NCI-H2107 treated with DMSO at 0.1 percent for 48 hours (cell line): ENCODE data around the gene NAB2.

Experiments used
- DNase-seq: peaks from one replicate; lab custom pipeline; 2025; ENCODE audit not compliant: unreplicated experiment; lab: John Stamatoyannopoulos, UW

Gene NAB2

GRCh38 chr12:57129889-57130288, 41.0 kb downstream of the NAB2 start:
- DNase-seq = no peak

DNA sequence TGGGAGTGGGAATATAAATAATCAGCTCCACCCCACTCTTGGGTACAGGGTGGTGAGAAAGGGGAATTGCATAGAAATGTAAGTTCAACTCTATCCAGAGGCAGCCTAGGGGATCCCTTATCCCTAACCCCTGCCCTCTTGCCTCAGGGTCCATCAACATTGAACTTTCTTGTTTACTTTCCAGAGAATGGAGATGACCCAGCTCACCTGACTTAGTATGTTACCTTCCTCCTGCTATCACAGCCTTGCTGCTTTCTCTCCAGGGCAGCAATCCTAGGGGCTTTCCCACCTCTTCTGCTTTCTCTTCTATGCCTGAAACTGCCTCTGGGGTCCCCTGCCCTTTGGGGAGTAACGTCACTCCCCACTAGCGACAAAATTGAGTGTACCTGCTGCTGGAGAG, 42.0 kb downstream of the NAB2 start:
- no peak for DNase-seq

DNA sequence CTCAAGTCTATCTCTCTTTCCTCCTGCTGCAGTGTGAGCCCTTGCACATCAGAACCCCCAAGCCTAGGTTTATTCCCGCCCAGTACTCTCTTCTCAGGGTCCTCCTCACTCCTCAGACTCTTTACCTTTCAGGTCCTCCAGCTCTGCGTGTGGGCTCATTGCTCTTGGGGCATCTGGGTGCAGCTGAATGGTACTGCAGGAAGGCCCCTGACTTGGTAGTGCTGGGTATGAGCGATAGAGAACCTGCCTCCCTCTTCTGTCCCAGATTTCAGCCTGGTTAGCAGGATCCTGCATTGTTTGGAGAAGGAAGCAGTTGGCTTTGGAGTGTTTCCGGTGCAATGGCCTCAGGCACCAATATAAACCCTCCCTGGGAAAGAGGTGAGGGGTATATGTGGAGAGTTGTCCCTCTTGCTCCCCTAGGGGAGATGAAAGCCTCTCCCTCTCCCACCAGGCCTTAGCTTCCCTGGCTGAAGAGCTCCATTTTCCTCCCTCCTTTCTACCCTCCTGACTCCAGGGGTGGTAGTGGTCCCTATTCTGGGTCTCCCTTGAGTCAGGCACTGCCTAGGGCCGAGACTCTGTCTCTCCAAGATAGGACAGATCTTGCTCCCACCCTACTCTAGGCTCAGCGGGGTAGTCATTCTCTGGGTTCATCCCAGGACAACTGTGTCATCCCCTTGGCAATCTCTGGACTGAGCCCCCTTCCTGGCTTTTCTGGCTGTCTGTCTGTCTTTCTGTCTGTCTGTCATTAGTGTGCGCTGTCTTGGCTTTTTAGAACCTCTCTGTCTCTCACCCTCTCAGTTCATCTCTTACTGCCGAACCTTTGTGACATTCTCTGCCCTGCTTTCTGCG, 43.2 kb downstream of the NAB2 start:
- no peak for DNase-seq

GRCh38 chr12:57133013-57133569, 44.2 kb downstream of the NAB2 start:
- no peak for DNase-seq

- DNase-seq = no peak
Observed at GRCh38 chr12:57133916-57134315, 45.0 kb downstream of the NAB2 start.

GRCh38 chr12:57134949-57135348, 46.0 kb downstream of the NAB2 start:
- DNase-seq = no peak

GRCh38 chr12:57135527-57136326, 46.8 kb downstream of the NAB2 start:
- DNase-seq = no peak

DNA sequence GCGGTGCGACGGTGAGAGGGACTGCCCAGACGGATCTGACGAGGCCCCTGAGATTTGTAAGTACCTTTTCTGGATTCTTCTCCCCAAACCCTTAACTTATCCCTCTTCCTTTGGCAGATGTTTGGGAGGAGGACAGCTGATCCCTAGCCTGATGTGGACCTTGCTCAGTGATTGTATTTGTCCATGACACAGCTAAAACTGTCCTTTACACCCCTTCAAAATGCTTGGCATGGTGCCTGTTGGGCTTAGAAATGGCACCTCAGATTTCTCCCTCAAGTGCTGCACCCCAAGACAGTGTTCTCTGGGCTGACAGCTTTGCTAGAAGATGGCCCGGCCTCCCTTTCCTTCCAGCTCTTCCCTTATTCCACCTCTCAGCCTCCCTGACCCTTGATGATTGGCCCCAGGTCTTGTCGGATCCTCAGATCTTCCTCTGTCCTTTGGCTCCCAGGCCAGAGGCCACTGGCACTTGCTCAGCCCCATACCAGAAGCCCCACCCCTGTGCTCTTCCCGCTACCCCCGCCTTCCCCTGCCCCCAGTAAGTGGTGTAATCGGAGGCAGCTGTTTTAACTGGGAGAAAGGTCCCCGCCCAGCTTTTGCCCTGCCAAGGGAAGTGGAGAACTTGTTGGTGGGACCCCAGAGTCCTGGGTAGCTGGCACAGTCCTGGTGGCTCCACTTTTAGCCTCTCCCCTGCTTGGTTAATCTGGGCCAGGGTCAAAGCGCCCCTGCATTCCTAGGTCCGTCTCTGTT, 49.8 kb downstream of the NAB2 start:
- no peak for DNase-seq

- DNase-seq = no peak
Observed at GRCh38 chr12:57139796-57140649, 51.1 kb downstream of the NAB2 start.

DNA sequence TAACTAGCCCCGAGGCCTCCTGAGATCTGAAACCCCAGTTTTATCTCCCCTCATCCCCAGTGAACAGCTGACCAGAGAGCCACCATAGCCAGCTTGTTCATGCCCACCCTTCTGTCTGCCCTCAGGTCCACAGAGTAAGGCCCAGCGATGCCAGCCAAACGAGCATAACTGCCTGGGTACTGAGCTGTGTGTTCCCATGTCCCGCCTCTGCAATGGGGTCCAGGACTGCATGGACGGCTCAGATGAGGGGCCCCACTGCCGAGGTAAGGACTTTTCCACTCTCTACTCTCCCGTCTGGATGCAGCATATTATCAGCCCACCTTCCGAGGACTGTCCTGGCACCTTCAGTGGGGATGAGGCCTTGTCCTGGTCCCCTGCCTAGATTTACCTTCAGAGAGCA, 52.3 kb downstream of the NAB2 start:
- DNase-seq = no peak

DNA sequence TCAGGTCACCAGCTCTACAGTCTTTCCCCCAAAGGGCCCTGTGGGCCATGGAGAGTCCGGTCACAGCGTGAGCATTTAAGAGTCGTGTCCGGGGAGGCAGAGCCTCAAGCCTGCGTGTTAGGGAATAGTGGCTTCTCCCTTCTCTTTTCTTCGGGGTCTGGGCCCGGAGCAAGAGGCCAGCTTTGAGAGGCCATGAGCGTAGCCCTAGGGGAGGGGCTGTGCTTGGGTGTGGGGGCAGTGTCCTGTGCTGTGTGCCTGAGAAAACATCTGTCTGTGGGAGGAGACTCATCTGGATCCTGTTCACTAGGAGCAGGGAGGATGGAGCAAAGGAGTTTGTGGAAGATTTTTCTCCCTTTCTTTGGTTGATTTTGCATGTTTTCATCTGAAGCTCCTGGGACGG, 53.2 kb downstream of the NAB2 start:
- no peak for DNase-seq

GRCh38 chr12:57142727-57143126, 53.8 kb downstream of the NAB2 start:
- no peak for DNase-seq

- no peak for DNase-seq
Observed at GRCh38 chr12:57143454-57143853, 54.5 kb downstream of the NAB2 start.
